ENCODE data around the gene TNFRSF8. TPM values are rescaled to one million over a fixed set of nuclear protein-coding genes. Genes with fewer than 3 reads are reported as not detected.
A peak's percentile ranks its signal among the peaks of the same experiment; 100 is the strongest.
"Not testable (repeated sequence)": the region's sequence is repeated elsewhere in the genome, so short reads cannot be mapped to it uniquely, and the experiment has no call there.

TNFRSF8 gene
- total RNA-seq, 1 experiment from 2014 or later: 20.8 TPM

DNA sequence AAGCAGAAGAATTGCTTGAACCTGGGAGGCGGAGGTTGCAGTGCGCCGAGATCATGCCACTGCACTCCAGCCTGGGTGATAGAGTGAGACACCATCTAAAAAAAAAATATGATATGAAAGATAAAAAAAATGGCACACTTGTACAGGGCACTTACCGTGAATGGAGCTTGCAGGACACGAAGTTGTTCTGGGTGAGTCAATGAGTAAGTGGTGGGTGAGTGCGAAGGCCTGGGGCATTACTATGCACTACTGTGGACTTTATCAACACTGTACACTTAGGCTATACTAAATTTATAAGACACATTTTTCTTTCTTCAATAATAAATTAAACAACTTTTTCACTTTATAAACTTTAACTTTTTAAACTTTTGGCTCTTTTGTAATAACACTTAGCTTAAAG, 37.0 kb downstream of the TNFRSF8 start:
- ATAC-seq: no peak
- no peak overlapping the region for H3K4me3 Mint-ChIP-seq
- ChIA-PET POLR2A (no interaction called here), CTCF (interaction anchor here (0.8 to 0.9 kb wide), 2 partner anchors 24 to 25 kb away, joined by 3 to 4 read pairs; no protein-coding TSS in a partner anchor)
- H3K9me3 Mint-ChIP-seq: peaks cover 9% of the 10 kb centered on the region; the same call in 1 of the 2 replicates
- no peak for DNase-seq (ENCODE audit: low spot score)
- H3K27ac Mint-ChIP-seq: no peak overlapping the region
- no peak for TF ChIP-seq TCF7 (CRISPR knock-in tag; IDR thresholded peaks at IDR 0.05; ENCODE audit: low read depth)
- TF ChIP-seq ELF4 (CRISPR knock-in tag; IDR thresholded peaks at IDR 0.05; ENCODE audit: low read depth): no peak
- no peak for TF ChIP-seq NR1H2 (CRISPR knock-in tag; IDR thresholded peaks at IDR 0.05)
- TF ChIP-seq, protein P1, sequence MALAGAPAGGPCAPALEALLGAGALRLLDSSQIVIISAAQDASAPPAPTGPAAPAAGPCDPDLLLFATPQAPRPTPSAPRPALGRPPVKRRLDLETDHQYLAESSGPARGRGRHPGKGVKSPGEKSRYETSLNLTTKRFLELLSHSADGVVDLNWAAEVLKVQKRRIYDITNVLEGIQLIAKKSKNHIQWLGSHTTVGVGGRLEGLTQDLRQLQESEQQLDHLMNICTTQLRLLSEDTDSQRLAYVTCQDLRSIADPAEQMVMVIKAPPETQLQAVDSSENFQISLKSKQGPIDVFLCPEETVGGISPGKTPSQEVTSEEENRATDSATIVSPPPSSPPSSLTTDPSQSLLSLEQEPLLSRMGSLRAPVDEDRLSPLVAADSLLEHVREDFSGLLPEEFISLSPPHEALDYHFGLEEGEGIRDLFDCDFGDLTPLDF (CRISPR knock-in tag; IDR thresholded peaks at IDR 0.05): no peak
- TF ChIP-seq FOXJ3 (CRISPR knock-in tag; IDR thresholded peaks at IDR 0.05; ENCODE audit: borderline replicate concordance): no peak
- no peak for TF ChIP-seq CREM (CRISPR knock-in tag; IDR thresholded peaks at IDR 0.05)
- TF ChIP-seq ESRRA (CRISPR knock-in tag; IDR thresholded peaks at IDR 0.05; ENCODE audit: borderline replicate concordance): no peak
- H3K27me3 Mint-ChIP-seq (ENCODE audit: low read depth): no peaks in the 10 kb centered on the region
- H3K36me3 Mint-ChIP-seq: peaks cover 12% of the 10 kb centered on the region
- H3K4me1 Mint-ChIP-seq: no peaks in the 10 kb centered on the region

DNA sequence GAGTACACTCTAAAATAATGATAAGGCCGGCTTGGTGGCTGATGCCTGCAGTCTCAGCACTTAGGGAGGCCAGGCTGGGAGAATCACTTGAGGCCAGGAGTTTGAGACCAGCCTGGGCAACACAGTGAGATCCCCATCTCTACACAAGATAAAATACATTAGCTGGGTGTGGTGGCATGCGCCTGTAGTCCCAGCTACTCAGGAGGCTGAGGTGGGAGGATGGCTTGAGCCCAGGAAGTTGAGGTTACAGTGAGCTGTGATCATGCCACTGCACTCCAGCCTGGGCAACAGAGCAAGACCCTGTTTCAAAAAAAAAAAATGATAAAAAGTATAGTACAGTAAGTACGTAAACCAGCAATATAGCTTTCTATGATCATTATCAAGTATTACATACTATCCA, 38.0 kb downstream of the TNFRSF8 start:
- H3K27ac Mint-ChIP-seq; ATAC-seq; H3K9me3 Mint-ChIP-seq; POLR2A ChIA-PET; H3K27me3 Mint-ChIP-seq (ENCODE audit: low read depth); DNase-seq (ENCODE audit: low spot score); H3K4me1 Mint-ChIP-seq; H3K4me3 Mint-ChIP-seq: not testable (repeated sequence)
- TF ChIP-seq ZNF121 (CRISPR knock-in tag; IDR thresholded peaks at IDR 0.05): peak; percentile 61
- H3K36me3 Mint-ChIP-seq: peaks cover 17% of the 10 kb centered on the region
- CTCF ChIA-PET: interaction anchor here (0.8 kb wide), 1 partner anchor 23 kb away, joined by 3 read pairs; no protein-coding TSS in a partner anchor

DNA sequence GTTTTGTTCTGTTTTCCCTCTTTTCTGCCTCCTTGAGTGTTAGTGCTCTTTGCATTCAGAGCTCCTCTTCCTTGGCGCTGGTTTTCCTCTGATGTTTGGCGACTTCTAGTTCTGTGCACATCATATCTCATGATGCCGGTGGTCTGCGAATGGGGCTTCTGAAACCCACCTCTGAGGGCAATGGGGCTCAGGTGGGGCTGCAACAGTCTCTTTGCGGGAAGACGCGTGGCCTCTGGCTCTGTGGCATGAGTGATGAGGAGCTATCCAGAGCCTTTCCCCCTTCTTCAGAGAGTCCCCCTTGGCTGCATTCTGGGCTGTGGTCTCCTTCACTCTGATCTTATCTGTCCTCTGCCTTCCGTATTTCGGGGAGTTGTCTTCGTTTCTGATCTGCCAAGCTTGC, 39.0 kb downstream of the TNFRSF8 start:
- TF ChIP-seq TCF7 (CRISPR knock-in tag; IDR thresholded peaks at IDR 0.05; ENCODE audit: low read depth): no peak
- TF ChIP-seq, protein P2, sequence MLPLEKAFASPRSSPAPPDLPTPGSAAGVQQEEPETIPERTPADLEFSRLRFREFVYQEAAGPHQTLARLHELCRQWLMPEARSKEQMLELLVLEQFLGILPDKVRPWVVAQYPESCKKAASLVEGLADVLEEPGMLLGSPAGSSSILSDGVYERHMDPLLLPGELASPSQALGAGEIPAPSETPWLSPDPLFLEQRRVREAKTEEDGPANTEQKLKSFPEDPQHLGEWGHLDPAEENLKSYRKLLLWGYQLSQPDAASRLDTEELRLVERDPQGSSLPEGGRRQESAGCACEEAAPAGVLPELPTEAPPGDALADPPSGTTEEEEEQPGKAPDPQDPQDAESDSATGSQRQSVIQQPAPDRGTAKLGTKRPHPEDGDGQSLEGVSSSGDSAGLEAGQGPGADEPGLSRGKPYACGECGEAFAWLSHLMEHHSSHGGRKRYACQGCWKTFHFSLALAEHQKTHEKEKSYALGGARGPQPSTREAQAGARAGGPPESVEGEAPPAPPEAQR (CRISPR knock-in tag; IDR thresholded peaks at IDR 0.05): no peak
- TF ChIP-seq, protein P3, sequence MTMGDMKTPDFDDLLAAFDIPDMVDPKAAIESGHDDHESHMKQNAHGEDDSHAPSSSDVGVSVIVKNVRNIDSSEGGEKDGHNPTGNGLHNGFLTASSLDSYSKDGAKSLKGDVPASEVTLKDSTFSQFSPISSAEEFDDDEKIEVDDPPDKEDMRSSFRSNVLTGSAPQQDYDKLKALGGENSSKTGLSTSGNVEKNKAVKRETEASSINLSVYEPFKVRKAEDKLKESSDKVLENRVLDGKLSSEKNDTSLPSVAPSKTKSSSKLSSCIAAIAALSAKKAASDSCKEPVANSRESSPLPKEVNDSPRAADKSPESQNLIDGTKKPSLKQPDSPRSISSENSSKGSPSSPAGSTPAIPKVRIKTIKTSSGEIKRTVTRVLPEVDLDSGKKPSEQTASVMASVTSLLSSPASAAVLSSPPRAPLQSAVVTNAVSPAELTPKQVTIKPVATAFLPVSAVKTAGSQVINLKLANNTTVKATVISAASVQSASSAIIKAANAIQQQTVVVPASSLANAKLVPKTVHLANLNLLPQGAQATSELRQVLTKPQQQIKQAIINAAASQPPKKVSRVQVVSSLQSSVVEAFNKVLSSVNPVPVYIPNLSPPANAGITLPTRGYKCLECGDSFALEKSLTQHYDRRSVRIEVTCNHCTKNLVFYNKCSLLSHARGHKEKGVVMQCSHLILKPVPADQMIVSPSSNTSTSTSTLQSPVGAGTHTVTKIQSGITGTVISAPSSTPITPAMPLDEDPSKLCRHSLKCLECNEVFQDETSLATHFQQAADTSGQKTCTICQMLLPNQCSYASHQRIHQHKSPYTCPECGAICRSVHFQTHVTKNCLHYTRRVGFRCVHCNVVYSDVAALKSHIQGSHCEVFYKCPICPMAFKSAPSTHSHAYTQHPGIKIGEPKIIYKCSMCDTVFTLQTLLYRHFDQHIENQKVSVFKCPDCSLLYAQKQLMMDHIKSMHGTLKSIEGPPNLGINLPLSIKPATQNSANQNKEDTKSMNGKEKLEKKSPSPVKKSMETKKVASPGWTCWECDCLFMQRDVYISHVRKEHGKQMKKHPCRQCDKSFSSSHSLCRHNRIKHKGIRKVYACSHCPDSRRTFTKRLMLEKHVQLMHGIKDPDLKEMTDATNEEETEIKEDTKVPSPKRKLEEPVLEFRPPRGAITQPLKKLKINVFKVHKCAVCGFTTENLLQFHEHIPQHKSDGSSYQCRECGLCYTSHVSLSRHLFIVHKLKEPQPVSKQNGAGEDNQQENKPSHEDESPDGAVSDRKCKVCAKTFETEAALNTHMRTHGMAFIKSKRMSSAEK (CRISPR knock-in tag; IDR thresholded peaks at IDR 0.05; ENCODE audit: borderline replicate concordance): no peak
- TF ChIP-seq NR1H2 (CRISPR knock-in tag; IDR thresholded peaks at IDR 0.05): no peak
- no peak for TF ChIP-seq JAZF1 (CRISPR knock-in tag; IDR thresholded peaks at IDR 0.05)
- TF ChIP-seq, protein P4, sequence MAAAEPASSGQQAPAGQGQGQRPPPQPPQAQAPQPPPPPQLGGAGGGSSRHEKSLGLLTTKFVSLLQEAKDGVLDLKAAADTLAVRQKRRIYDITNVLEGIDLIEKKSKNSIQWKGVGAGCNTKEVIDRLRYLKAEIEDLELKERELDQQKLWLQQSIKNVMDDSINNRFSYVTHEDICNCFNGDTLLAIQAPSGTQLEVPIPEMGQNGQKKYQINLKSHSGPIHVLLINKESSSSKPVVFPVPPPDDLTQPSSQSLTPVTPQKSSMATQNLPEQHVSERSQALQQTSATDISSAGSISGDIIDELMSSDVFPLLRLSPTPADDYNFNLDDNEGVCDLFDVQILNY (CRISPR knock-in tag; IDR thresholded peaks at IDR 0.05): no peak
- TF ChIP-seq, protein P5, sequence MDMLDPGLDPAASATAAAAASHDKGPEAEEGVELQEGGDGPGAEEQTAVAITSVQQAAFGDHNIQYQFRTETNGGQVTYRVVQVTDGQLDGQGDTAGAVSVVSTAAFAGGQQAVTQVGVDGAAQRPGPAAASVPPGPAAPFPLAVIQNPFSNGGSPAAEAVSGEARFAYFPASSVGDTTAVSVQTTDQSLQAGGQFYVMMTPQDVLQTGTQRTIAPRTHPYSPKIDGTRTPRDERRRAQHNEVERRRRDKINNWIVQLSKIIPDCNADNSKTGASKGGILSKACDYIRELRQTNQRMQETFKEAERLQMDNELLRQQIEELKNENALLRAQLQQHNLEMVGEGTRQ (CRISPR knock-in tag; IDR thresholded peaks at IDR 0.05): no peak
- TF ChIP-seq, protein P6, sequence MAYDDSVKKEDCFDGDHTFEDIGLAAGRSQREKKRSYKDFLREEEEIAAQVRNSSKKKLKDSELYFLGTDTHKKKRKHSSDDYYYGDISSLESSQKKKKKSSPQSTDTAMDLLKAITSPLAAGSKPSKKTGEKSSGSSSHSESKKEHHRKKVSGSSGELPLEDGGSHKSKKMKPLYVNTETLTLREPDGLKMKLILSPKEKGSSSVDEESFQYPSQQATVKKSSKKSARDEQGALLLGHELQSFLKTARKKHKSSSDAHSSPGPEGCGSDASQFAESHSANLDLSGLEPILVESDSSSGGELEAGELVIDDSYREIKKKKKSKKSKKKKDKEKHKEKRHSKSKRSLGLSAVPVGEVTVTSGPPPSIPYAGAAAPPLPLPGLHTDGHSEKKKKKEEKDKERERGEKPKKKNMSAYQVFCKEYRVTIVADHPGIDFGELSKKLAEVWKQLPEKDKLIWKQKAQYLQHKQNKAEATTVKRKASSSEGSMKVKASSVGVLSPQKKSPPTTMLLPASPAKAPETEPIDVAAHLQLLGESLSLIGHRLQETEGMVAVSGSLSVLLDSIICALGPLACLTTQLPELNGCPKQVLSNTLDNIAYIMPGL (CRISPR knock-in tag; IDR thresholded peaks at IDR 0.05): no peak
- ChIA-PET POLR2A (no interaction called here), CTCF (interaction anchor here (0.5 to 1.3 kb wide), 3 partner anchors 8 to 174 kb away, joined by 3 to 6 read pairs (median 4); no protein-coding TSS in a partner anchor)
- Mint-ChIP-seq H3K27ac (0 out of 2 replicates have a peak overlapping the region, but pooled peaks have one; percentile 2), H3K4me1 (no peaks in the 10 kb centered on the region), H3K9me3 (no peaks in the 10 kb centered on the region), H3K4me3 (no peak overlapping the region), H3K36me3 (peaks cover 26% of the 10 kb centered on the region), H3K27me3 (ENCODE audit: low read depth) (no peaks in the 10 kb centered on the region)
- DNase-seq (ENCODE audit: low spot score) (no peak), ATAC-seq (no peak)
